OCI-LY1 (cell line): Measurements from ENCODE around the gene GID8.

ENCODE experiments used
- H2AFZ ChIP-seq: fragments of 200-600 bp; sonication (generic), shearing (Covaris generic); 2 replicates; pipeline ENCODE4 v1.6.0; 2014; ENCODE audit warnings: antibody characterized with exemption, mild to moderate bottlenecking, low read length
- H3F3A ChIP-seq: fragments of 200-600 bp; sonication (generic), shearing (Covaris generic); 2 replicates; pipeline ENCODE4 v1.6.0; 2014; ENCODE audit warnings: mild to moderate bottlenecking, antibody characterized with exemption, low read length, moderate library complexity; ENCODE audit not compliant: insufficient read depth
- H3K27ac ChIP-seq: fragments of 200-600 bp; sonication (generic); 2 replicates; pipeline ENCODE4 v1.5.1; 2014; ENCODE audit warnings: low read length, mixed run types, mild to moderate bottlenecking, low read depth; ENCODE audit not compliant: poor library complexity, severe bottlenecking
- H3K27me3 ChIP-seq: fragments of 200-600 bp; sonication (generic); 2 replicates; pipeline ENCODE4 v1.6.0; 2014; ENCODE audit warnings: antibody characterized with exemption, mild to moderate bottlenecking, low read length, moderate library complexity; ENCODE audit not compliant: insufficient read depth
- H3K36me3 ChIP-seq: fragments of 200-600 bp; sonication (generic); 2 replicates; pipeline ENCODE4 v1.6.1; 2014; ENCODE audit warnings: mild to moderate bottlenecking, antibody characterized with exemption, low read length, moderate library complexity, mixed read lengths; ENCODE audit not compliant: insufficient read depth
- H3K4me1 ChIP-seq: fragments of 200-600 bp; sonication (generic); 2 replicates; pipeline ENCODE4 v1.5.1; 2014; ENCODE audit warnings: mild to moderate bottlenecking, low read length, moderate library complexity; ENCODE audit not compliant: insufficient read depth, severe bottlenecking
- H3K4me2 ChIP-seq: fragments of 200-600 bp; sonication (generic), shearing (Covaris generic); 2 replicates; pipeline ENCODE4 v1.6.1; 2014; ENCODE audit warnings: low read length
- H3K4me3 ChIP-seq: fragments of 200-600 bp; sonication (generic); 2 replicates; pipeline ENCODE4 v1.5.1; 2014; ENCODE audit warnings: low read length, low read depth, mild to moderate bottlenecking, mixed read lengths; ENCODE audit not compliant: poor library complexity, severe bottlenecking
- H3K79me2 ChIP-seq: fragments of 200-600 bp; shearing (Covaris generic); 2 replicates; pipeline ENCODE4 v1.6.1; 2016; ENCODE audit warnings: mixed run types, low read length, mixed read lengths; ENCODE audit not compliant: insufficient read depth
- H3K9ac ChIP-seq: fragments of 200-600 bp; sonication (generic), shearing (Covaris generic); 2 replicates; pipeline ENCODE4 v1.6.1; 2014; ENCODE audit warnings: mild to moderate bottlenecking, low read length, mixed read lengths
- H3K9me2 ChIP-seq: fragments of 200-600 bp; sonication (generic), shearing (Covaris generic); 2 replicates; pipeline ENCODE4 v1.6.1; 2014; ENCODE audit warnings: low read depth, mild to moderate bottlenecking, low read length, mixed read lengths
- H3K9me3 ChIP-seq: fragments of 200-600 bp; shearing (Covaris generic); 2 replicates; pipeline ENCODE4 v1.6.1; 2014; ENCODE audit warnings: low read length, mixed read lengths
- H4K20me1 ChIP-seq: fragments of 200-600 bp; sonication (generic), shearing (Covaris generic); 2 replicates; pipeline ENCODE4 v1.6.0; 2016; ENCODE audit warnings: mild to moderate bottlenecking, low read length; ENCODE audit not compliant: insufficient read depth
- CTCF ChIP-seq: fragments of 200-600 bp; sonication (generic), shearing (Covaris generic); IDR thresholded peaks from 2 replicates; pipeline ENCODE4 v1.5.1; 2017; ENCODE audit warnings: mild to moderate bottlenecking, antibody characterized with exemption, low read length, moderate library complexity, mixed read lengths
- EZH2 ChIP-seq: fragments of 200-600 bp; sonication (generic), shearing (Covaris generic); IDR thresholded peaks from 2 replicates; pipeline ENCODE4 v1.8.0; 2017; ENCODE audit warnings: borderline replicate concordance, mixed run types, mild to moderate bottlenecking, antibody characterized with exemption, low read length, moderate library complexity, mixed read lengths

Gene GID8

GRCh38 chr20:62951143-62951895 is 13.4 kb downstream of the GID8 start:
- Histone ChIP-seq H3K27ac (peak overlapping the region; percentile 44), H3K79me2 (no peaks in the 10 kb centered on the region), H3K4me2 (no peak overlapping the region)

GRCh38 chr20:62951896-62952372 is 14.0 kb downstream of the GID8 start:
- peak overlapping the region; percentile 44 for H3K27ac ChIP-seq
- no peak overlapping the region for H2AFZ ChIP-seq
- no peaks in the 10 kb centered on the region for H4K20me1 ChIP-seq
- H3K9me2 ChIP-seq: no peaks in the 10 kb centered on the region
- TF ChIP-seq CTCF (no peak), EZH2 (no peak)
- no peaks in the 10 kb centered on the region for H3F3A ChIP-seq
- no peaks in the 10 kb centered on the region for H3K27me3 ChIP-seq
- peaks cover 39% of the 10 kb centered on the region for H3K36me3 ChIP-seq
- H3K79me2 ChIP-seq: no peaks in the 10 kb centered on the region
- peak overlapping the region; percentile 20; the same call in 1 of the 2 replicates for H3K9ac ChIP-seq
- H3K4me1 ChIP-seq: peaks cover 29% of the 10 kb centered on the region
- peak overlapping the region; percentile 64 for H3K4me3 ChIP-seq
- 0 out of 2 replicates have a peak, but pooled peaks cover 2% of the 10 kb centered on the region for H3K9me3 ChIP-seq
- H3K4me2 ChIP-seq: peak overlapping the region; percentile 74

More at GRCh38 chr20:62951143-62951895, 13.4 kb downstream of the GID8 start:
- Histone ChIP-seq H3K9me2 (no peaks in the 10 kb centered on the region), H2AFZ (no peak overlapping the region), H3K4me3 (no peak overlapping the region), H3F3A (no peaks in the 10 kb centered on the region), H3K9me3 (0 out of 2 replicates have a peak, but pooled peaks cover 2% of the 10 kb centered on the region), H4K20me1 (no peaks in the 10 kb centered on the region), H3K4me1 (peaks cover 29% of the 10 kb centered on the region), H3K27me3 (no peaks in the 10 kb centered on the region), H3K9ac (no peak overlapping the region), H3K36me3 (peaks cover 43% of the 10 kb centered on the region)
- no peak for TF ChIP-seq CTCF
- no peak for TF ChIP-seq EZH2

- no peaks in the 10 kb centered on the region for H4K20me1 ChIP-seq
- no peaks in the 10 kb centered on the region for H3F3A ChIP-seq
- no peaks in the 10 kb centered on the region for H3K9me2 ChIP-seq
- no peaks in the 10 kb centered on the region for H3K27me3 ChIP-seq
- peak within 1 kb of the TSS; percentile 89 for H3K27ac ChIP-seq
- peak within 1 kb of the TSS; percentile 67 for H3K9ac ChIP-seq
- peak within 1 kb of the TSS; percentile 74 for H3K4me2 ChIP-seq
- H3K36me3 ChIP-seq: peaks cover 39% of the 10 kb centered on the region
- peaks cover 29% of the 10 kb centered on the region for H3K4me1 ChIP-seq
- H3K79me2 ChIP-seq: no peaks in the 10 kb centered on the region
- no peak within 1 kb of the TSS for H2AFZ ChIP-seq
- TF ChIP-seq EZH2 (no peak), CTCF (no peak; the same call in 1 of the 2 replicates)
- H3K4me3 ChIP-seq: peak within 1 kb of the TSS; percentile 64
- 0 out of 2 replicates have a peak, but pooled peaks cover 2% of the 10 kb centered on the region for H3K9me3 ChIP-seq
Observed at GRCh38 chr20:62952373-62952967, 14.5 kb downstream of the GID8 start, which contains the start of gene SLC17A9. TSS of gene SLC17A9 (plus strand) at chr20:62952709. CDS start at chr20:62952831, 122 bp downstream.
